ENCODE measurements around the gene CD160. TPM values are rescaled to one million over a fixed set of nuclear protein-coding genes. Genes with fewer than 3 reads are reported as not detected.

CD160 gene
- total and polyA plus RNA-seq, 4 donors, result 0.21 to 0.63 (median 0.52) TPM

- DNase-seq, result no peak
- no peak for TF ChIP-seq CTCF (IDR thresholded peaks at IDR 0.05; ENCODE audit: control extremely low read depth, extremely low read depth)
- H3K27me3 ChIP-seq (ENCODE audit: control insufficient read depth in 3 of 3, insufficient read depth in 3 of 3, low read length in 2 of 3), result no peaks in the 10 kb centered on the region
- peaks cover 0 to 3% (median under 1%) of the 10 kb centered on the region in 4 donors for H3K36me3 ChIP-seq (ENCODE audit: control insufficient read depth in 4 of 4, insufficient read depth in 4 of 4, low read length in 4 of 4)
- no peaks in the 10 kb centered on the region for H3K9me3 ChIP-seq (ENCODE audit: control insufficient read depth in 4 of 4, insufficient read depth in 3 of 4, low read length in 3 of 4)
- peak; percentile 66 for ATAC-seq (ENCODE audit: insufficient read depth, low FRiP score)
- H3K4me3 ChIP-seq, result no peak overlapping the region
- H3K4me1 ChIP-seq (ENCODE audit: control insufficient read depth in 5 of 5, insufficient read depth in 5 of 5, low read length in 5 of 5), result peaks cover 0 to 15% (median 0%) of the 10 kb centered on the region in 5 donors
- 84 to 90% methylated on average over 10 of the region's 10 CpGs for WGBS, 2 donors
- no peak overlapping the region for H3K9ac ChIP-seq (ENCODE audit: insufficient read depth in 1 of 2, low read length in 2 of 2)
- H3K27ac ChIP-seq (ENCODE audit: low read depth in 1 of 2, low read length in 1 of 2), result peak overlapping the region in 1 of 2 donors; percentile 68
Observed at GRCh38 chr1:145782272-145783099, 63.2 kb downstream of the CD160 start.

GRCh38 chr1:145784409-145784808, 65.1 kb downstream of the CD160 start:
- no peak overlapping the region for H3K4me3 ChIP-seq
- no peak for TF ChIP-seq CTCF (IDR thresholded peaks at IDR 0.05; ENCODE audit: control extremely low read depth, extremely low read depth)
- ATAC-seq (ENCODE audit: insufficient read depth, low FRiP score), result no peak
- H3K4me1 ChIP-seq (ENCODE audit: control insufficient read depth in 5 of 5, insufficient read depth in 5 of 5, low read length in 5 of 5), result peaks cover 0 to 11% (median 0%) of the 10 kb centered on the region in 5 donors
- no peaks in the 10 kb centered on the region for H3K9me3 ChIP-seq (ENCODE audit: control insufficient read depth in 4 of 4, insufficient read depth in 3 of 4, low read length in 3 of 4)
- WGBS, 2 donors, result 97 to 99% methylated on average over 3 of the region's 3 CpGs
- H3K36me3 ChIP-seq (ENCODE audit: control insufficient read depth in 4 of 4, insufficient read depth in 4 of 4, low read length in 4 of 4), result peaks cover 0 to 8% (median 2%) of the 10 kb centered on the region in 4 donors
- DNase-seq, result no peak
- H3K9ac ChIP-seq (ENCODE audit: insufficient read depth in 1 of 2, low read length in 2 of 2), result no peak overlapping the region
- no peaks in the 10 kb centered on the region for H3K27me3 ChIP-seq (ENCODE audit: control insufficient read depth in 3 of 3, insufficient read depth in 3 of 3, low read length in 2 of 3)
- peak overlapping the region in 1 of 2 donors; percentile 75 for H3K27ac ChIP-seq (ENCODE audit: low read depth in 1 of 2, low read length in 1 of 2)

- no peak for TF ChIP-seq CTCF (IDR thresholded peaks at IDR 0.05; ENCODE audit: control extremely low read depth, extremely low read depth)
- Histone ChIP-seq H3K36me3 (ENCODE audit: control insufficient read depth in 4 of 4, insufficient read depth in 4 of 4, low read length in 4 of 4) (peaks cover 0 to 8% (median 2%) of the 10 kb centered on the region in 4 donors), H3K4me1 (ENCODE audit: control insufficient read depth in 5 of 5, insufficient read depth in 5 of 5, low read length in 5 of 5) (peaks cover 0 to 11% (median 0%) of the 10 kb centered on the region in 5 donors), H3K9me3 (ENCODE audit: control insufficient read depth in 4 of 4, insufficient read depth in 3 of 4, low read length in 3 of 4) (no peaks in the 10 kb centered on the region), H3K9ac (ENCODE audit: insufficient read depth in 1 of 2, low read length in 2 of 2) (no peak overlapping the region), H3K27me3 (ENCODE audit: control insufficient read depth in 3 of 3, insufficient read depth in 3 of 3, low read length in 2 of 3) (no peaks in the 10 kb centered on the region), H3K4me3 (no peak overlapping the region), H3K27ac (ENCODE audit: low read depth in 1 of 2, low read length in 1 of 2) (peak overlapping the region in 1 of 2 donors; percentile 33)
- ATAC-seq (ENCODE audit: insufficient read depth, low FRiP score) (no peak), DNase-seq (peak in 1 of 3 donors; percentile 6)
- WGBS, 2 donors, result 71 to 81% methylated on average over 1 of the region's 1 CpG
Observed at GRCh38 chr1:145785547-145785946, 66.2 kb downstream of the CD160 start.

Measured in lung (tissue), 12 donors.